DMS114 treated with DMSO at 0.1 percent for 48 hours (cell line): ENCODE measurements around the gene EPS8L1.
"Not testable (repeated sequence)": the region's sequence is repeated elsewhere in the genome, so short reads cannot be mapped to it uniquely, and the experiment has no call there.

Source experiments
- DNase-seq: peaks from one replicate; lab custom pipeline; 2025; ENCODE audit not compliant: unreplicated experiment; lab: John Stamatoyannopoulos, UW

Gene EPS8L1

DNA sequence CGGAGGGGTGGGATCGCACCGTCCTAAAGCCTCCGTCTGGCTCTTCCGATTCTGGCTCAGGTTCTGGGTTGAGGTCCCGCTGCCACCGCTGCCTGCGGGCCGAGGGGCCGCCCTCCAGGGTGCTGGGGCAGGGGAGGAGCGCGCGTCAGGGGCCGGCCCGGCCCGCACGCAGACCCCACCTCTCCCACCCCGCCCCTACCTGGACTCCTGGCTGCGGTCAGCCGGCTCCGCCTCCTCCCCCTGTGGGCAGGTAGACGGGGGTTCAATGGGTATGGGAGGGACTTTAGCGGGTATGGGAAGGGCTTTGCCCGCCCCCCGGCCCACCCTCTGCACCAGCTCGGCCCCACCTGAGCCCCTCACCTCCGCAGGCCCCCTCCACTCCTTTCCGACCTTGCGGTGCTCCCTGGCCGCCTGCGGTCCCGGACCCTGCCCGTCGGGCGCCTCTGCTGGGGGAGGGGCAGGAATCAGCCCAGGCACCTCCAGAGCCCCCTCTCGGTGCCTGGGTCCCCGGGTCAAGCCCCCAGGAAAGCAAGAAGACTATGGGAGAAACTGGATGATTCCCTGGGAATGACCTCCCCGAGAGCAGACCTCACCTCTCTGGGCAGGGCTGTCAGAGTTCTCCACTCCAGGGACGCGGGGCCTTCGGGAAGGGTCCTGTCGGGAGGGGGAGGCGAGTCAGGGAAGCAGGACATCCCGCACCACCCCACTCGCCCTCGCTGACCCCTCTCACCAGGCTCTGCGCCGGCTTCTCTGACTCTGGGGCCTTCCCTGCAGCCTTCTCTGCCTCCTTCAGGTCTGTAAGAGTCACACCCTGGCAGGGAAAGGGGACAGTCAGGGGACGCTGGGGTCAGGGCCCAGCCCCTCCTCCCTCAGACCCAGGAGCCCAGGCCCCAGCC is 17.0 kb downstream of the EPS8L1 start:
- DNase-seq: no peak

DNA sequence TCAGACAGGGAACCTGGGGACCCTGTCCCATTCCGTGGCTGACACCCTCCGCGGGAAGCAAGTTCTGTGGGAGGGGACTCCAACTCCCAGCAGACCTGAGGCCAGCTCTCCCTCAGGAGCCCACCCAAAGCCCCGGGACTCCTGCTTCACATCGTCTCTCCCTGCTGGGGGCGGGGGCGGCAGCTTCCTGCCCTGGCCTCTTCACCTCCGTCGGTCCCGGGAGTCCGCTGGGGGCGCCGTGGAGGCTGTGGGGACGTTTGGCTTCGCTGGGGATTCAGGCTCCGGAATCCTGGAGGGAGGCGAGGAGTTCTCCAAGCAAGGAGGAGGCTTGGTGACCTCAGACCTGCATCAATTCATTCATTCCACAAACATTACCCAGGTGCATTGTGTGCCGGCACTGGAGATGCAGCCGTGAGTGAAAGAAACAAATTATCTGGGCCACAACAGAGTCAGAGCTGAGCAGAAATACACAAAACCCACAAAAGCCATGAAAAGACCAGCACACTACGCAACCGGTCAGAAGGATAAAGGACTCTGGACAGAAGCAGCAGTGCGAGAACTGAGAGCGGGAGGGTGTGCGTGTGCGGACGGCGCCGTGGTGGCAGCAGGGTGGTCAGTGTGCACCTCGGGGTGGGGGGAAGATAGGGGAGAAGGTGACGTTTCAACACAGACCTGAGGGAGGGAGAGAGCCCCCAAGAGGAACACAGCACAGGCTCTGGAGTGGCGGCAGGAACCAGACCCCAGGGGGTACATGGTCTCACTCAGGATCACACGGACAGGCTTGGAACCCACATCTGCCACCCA is 19.0 kb downstream of the EPS8L1 start:
- no peak for DNase-seq

DNA sequence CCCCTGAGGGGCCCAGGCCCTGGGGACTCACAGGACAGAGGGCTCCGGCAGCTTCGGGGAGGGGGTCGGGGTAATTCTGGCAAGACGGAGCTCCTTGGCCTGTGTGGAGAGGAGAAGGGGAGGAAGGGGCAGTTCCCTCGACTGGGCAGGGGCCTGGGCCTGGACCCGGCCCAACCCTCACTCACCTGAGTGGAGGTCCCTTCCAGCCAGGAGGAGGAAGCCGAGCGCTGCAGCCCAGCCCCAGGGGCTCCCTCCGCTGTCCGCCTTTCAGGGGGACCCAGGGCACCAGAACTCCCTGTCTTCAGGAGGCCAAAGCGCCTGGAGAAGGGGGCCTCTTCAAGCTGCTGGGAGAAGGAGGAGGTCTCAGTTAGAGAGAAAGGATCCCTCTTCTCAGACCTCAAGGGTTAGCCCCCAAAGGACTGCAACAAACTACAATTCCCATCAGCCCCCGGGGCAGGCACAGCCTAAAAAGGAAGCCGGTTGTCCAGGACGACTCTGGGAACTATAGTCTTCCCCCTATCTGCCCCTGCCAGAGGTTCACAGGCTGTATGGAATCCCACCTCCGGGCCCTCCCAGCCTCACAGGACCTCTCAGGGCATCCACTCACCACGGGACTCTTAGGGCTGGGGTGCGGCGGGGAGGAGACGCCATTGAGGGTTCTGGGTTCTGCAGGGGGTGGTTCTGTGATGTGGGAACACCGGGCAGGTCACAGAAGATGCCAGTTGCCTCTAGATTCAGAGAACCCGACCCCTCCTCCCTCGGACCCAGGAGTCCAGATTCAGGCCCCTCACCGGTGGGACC is 19.8 kb downstream of the EPS8L1 start:
- peak; percentile 65 for DNase-seq

DNA sequence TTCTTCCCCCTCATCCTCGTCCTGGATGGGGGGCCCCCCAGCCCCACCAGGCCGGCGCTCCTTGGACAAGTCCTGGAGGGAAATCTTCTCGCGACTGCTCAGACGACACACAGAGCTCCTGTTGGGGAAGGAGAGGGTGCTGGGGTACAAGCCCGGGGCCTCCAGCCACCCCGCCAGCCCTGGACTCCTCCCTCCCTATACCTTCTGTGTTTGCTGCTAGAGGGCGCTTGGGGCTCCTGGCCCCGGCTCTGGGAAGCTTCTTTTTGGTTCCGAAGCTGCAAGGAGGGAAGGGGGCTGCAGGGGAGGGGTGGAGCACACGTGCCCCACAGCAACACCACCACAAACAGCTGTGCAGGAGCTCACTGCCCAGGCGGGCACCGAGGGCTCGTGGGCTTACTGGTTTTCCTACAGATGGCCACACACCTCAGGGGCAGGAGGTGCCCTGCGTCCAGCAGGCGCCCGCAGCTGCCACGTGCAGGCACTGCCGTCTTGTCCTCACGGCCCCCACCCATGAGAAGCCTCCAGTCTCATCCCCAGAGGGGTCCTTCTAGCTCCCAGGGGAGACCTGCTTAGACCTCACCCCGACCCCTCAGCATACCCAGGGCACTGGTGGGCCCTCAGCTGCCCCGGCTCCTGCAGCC is 20.5 kb downstream of the EPS8L1 start:
- DNase-seq: no peak

DNA sequence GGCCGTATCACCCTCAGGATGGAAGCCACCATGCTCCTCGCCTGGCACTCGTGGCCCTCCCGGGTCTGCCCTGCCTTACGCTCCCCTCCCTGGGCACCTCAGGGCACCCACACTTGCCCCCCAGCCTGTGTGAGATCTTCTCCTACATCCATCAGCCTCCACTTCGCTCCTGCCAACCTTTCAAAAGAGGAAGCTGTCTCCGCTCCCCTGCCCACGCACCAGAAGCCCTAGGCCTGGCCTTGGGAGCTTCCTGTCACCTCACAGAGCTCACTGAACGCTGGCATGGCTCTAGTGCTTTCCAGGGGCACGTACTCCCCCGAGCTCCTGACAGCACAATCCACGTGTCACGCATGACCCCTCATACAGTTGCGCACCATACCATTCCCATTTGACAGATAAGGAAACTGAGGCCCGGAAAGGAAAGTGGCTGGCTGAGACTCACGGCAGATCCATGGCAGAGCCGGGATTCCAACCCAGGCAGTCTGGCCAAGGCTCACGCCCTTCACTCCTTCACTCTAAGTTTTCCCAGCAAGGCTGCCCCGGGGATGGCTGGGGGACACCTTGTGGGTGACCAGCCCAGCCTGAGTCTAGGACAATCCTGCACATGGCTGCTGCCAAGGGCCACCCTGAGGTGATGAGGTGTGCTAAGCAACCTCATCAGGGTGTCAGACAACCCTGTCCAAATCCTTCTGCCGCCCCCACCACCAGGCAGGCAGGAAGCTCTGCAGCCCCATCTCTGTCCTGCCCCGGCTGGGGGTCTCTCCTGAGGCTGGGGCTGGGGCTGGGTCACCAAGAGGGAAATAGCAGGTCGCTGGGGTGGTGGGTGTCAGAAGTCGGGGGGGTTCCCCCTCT is 22.4 kb downstream of the EPS8L1 start:
- DNase-seq: no peak

DNA sequence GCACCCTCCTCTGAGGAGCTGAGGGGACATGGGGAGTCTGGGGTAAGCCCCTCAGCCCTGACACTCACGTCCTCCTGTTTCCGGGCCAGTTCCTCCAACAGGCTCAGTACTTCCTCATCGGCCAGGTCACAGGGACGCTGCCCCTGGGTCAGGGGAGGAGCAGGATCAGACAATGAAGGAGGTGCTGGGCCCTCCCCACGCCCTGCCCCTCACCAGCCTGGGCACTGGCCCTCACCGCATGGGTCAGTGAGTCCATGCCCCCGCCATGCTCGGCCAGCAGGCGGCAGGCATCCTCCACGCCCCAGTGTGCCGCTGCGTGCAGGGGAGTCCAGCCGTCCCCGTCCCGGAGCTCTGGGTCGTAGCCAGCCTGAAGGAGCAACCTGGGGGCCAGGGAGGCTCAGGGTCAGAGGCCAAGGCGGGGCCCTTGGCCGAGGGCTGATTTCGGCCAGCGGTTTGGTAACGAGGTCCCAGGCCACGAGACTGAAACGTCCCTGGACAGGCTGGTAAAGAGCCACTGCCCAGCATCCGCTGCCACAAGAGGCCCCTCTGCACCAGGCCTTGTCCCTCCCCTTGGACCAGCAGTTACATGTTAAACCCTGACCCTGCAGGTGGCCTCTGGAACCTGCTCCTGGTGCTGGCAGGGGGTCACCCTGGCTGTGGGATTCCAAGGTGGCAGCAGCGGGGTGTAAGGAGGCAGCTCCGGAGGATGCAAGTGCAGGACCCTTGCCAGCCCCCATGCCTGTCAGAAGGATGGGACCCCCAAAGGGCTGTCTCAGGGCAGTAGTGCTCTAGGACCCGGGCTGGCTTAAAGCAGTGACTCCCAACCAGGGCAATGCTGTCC is 23.3 kb downstream of the EPS8L1 start:
- no peak for DNase-seq

DNA sequence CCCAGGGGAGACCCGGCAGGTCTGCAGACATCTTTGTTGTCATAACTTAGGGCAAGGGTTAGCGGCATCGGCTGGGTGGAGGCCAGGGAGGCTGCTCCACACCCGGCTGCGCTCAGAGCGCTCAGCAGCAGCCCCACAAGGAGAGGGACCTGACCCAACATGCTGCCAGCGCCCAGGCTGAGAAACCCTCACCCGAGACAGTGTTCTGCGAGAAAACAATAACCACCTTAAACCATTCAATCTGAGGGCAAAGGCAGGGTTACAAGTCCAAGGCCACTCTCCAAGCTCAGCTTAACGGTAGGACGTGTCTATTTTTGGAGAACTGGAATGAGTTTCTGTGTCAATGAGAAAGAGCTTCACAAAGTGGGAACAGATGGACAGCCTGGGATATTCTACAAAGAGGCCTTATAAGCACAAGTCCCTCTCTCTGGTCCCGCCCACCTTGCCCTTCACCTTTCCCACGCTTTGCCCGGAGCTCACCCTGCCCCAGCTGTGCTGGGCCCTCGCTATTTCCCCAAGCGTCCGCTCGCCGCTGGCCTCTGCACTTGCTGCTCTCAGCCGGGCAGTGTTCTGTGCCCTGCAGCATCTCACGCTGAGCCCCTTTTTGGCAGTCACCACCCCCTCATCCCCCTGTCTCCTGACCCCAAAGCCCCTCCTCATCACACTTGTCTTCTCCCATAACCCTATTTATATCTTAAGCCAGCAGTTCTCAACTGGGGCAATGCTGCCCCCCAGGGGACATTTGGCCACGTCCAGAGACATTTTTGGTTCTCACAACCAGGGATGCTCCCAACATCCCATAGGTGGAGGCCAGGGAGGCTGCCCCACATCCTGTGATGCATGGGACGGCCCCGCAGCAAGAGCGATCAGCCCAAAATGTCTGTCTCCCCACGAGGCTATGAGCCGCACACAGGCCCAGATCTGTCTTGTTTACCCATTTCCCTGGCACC is 24.2 kb downstream of the EPS8L1 start:
- peak; percentile 30 for DNase-seq

DNA sequence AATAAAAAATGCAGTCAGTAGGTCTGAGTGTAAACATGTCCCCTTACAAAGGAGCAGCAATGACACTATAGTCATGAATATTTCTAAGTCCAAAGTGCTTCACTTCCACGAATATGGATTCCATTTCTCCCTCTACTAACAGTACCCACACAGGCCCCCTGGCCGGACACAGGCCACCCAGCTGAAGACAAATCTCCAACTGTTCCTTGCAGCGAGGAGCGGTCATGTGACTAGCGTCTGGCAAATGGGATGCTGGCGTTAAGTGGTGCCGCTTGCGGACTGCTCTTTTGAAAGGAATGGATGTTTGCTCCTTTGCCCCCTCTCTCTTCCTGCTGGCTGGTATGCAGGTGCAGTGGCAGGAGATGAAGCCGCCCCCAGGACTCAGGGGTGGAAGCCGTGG is 25.6 kb downstream of the EPS8L1 start:
- DNase-seq: no peak

DNA sequence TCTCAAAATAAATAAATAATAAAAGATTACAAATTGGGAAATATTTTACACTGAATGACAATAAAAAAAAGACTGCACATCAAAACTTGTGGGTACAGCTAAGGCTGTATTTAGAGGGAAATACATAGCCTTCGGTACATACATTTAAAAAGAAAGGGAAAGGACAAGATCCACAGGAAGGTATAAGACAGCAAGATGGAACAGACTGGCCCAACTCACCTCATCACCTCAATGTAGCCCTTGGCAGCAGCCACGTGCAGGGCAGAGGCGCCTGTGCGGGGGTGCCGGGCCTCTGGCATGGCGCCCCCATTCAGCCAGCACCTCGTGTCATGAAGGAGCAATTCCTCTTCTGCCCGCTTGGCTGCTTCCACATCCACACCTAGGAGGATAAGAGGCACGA is 27.5 kb downstream of the EPS8L1 start:
- DNase-seq: no peak

DNA sequence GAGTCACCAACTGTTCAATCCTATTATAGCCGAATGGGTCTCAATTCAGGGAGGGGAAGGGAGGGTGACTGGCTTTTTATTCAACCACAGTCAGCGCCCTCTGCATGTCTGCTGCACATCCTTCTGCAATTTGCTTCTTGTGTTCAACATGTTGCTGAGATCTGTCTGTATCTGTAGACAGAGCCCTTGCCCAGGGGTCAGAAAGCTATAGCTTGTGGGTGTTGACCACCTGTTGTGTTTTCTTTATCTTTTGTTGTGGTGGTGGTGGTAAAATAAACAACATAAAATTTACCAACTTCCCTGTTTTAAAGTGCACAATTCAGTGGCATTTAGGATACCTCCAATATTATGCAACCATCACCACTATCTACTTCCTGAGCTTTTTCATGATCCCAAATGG is 29.6 kb downstream of the EPS8L1 start:
- no peak for DNase-seq

DNA sequence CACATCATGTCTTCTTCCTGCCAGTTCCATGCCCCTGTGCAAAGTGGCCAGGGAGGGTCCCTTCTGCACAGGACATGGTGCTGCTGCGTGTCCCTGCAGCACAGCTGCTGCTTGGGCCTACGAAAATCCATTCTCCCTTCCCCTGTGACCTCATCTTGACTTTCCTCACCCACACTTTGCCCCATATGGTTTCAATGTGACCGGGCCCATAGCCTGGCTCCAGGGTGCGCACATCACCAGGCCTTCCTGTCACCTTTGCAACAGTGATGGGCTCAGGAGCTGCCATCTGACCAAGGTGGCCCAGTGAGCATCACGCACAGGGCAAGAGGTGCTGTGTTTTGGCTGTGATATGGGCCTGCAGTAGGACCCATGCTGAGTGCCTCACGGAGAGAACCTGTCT is 30.9 kb downstream of the EPS8L1 start:
- DNase-seq: no peak

DNA sequence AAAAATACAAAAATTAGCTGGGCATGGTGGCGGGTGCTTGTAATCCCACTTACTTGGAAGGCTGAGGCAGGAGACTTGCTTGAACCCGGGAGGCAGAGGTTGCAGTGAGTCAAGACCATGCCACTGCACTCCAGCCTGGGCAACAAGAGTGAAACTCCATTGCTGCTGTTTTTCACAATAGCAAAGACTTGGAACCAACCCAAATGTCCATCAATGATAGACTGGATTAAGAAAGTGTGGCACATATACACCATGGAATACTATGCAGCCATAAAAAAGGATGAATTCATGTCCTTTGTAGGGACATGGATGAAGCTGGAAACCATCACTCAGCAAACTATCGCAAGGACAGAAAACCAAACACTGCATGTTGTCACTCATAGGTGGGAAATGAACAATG is 31.6 kb downstream of the EPS8L1 start:
- DNase-seq: not testable (repeated sequence)

DNA sequence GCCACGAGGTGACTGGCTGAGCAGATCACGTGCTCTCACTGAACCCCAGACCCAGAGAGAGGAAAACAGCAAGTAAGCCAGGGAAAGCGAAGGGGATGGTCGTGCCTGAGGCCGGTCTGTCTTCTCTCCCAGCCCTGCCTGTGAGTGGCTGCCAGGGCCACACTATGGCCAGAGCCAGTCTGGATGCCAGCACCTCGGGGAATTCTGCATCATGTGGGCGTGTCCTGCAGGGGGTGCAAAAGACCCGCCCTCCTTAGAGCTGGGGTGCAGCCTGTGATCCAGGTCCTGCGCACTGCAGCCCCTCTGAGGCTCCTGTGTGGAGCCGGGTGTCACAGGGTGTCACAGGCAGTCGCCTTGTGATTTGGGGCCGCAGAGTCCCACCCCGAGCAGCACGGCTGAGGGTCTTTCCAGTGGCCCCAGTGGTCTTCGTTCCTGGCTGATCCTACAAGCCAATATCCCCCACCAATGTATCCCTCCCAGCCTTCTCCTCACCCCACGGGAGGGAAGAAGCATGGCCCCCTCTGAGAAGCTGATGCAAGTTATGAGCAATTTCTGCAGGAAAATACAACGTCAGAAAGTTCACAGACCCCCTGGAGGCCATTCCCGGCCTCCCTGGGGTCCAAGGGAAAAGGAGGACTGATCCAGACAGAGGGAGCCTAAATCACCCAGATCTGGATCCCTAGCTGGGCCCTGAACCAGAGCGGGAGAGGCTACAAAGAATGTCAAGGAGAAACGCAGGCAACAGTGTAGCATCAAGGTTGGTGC is 34.0 kb downstream of the EPS8L1 start:
- no peak for DNase-seq

DNA sequence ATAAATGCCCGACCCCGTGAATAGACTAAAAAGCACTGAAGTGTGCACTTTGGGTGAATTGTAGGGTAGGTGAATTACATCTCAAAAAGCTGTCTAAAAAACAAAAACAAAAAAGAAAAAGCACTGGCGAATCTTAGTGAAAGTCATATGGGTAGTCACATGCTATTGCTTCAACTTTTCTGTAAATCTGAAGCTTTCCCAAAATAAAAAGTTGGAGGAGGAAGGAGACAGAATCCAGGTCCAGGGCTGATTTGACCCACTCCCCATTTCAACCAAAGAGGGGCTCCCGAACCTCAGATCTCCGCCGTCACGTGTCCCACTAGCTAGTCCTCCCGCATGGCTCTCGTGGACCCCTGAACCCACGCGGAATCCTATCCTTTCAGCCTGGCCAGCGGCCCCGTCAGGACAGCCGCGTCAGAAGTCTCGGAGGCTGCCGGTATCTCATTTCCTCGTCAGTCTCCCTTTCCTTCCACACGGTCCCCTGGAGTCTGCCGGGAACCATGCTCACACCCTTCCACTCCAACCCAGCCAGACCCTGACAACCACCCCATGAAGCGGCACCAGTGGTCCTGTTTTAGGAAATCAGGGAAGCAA is 35.7 kb downstream of the EPS8L1 start:
- DNase-seq: no peak

DNA sequence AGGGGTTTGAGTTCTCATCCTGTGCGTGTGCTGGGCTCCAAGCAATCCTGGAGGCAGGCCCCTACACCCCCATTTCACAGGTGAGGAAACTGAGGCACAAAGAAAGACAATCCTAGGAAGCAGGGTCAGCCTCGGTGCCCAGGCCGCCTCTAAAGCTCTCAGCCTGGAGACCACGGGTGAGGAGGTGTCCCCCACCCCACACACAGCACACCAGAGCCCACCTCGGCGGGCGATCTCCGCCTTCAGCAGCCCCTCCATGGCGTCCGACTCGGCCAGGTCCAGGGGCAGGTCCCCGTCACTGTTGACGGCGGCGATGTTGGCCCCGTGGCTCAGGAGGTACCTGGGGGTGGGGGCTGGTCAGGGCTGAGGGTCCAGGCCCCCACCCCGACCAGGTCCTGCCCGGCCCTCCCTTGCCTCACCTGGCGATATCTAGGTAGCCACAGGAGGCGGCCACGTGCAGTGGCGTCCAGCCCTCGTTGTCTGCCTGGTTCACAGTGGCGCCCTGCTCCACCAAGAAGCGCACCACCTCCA is 36.6 kb downstream of the EPS8L1 start:
- no peak for DNase-seq

DNA sequence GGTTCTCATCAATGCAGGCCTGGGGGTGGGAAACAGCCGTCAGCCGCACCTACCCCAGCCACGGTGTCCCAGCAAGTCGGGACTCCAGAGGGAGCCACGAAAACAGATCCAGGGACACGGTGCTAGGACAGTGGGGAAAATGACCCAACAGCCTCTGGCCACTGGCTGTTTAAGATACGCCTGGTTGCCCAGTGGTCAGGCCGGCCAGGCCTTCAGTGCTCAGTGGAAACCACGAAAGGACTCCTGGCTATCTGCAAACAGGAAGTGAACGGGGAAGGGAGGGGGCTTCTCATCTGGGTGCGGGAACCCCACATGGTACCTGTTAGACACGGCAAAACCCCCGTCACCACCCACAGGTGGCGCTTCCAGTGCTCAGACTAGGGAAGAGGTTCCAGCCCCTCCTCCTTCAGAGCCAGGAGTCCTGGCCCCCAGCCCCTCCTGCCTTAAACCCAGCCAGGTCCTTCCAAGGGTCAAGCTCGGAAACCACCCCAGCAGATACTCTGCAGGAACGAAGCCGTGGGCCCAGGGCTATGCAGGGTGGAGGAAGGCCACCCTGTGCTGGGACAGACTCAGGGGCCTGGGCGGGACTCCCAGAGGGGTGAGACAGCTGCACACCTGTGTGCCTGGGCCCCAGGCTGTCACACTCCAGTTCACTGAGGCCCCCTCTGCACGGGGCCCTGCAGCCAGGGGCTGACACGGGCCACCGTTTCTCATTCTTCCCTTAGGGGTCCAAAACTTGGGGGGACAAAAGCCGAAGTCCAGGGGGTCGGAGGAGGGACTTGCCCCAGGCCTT is 37.3 kb downstream of the EPS8L1 start:
- DNase-seq: no peak
